Nucleus accumbens (tissue), 56 donors: ENCODE data around the gene TMEM59.
A peak's percentile ranks its signal among the peaks of the same experiment; 100 is the strongest.
"Not testable (repeated sequence)": the region's sequence is repeated elsewhere in the genome, so short reads cannot be mapped to it uniquely, and the experiment has no call there.

Experiments used
- DNase-seq, 56 donors: peaks; one replicate each; lab custom pipeline; 2025; lab: John Stamatoyannopoulos, UW

TMEM59 gene

GRCh38 chr1:54052934-54053744, at the start of gene TMEM59, which contains the start of gene TCEANC2:
TSS of gene TMEM59 (minus strand) at chr1:54053204. CDS start at chr1:54053188, 16 bp downstream.
TSS of gene TCEANC2 (plus strand) at chr1:54053608. CDS start at chr1:54054423, 815 bp downstream.
- DNase-seq: peak; percentile 83 to 99 (median 97)

DNA sequence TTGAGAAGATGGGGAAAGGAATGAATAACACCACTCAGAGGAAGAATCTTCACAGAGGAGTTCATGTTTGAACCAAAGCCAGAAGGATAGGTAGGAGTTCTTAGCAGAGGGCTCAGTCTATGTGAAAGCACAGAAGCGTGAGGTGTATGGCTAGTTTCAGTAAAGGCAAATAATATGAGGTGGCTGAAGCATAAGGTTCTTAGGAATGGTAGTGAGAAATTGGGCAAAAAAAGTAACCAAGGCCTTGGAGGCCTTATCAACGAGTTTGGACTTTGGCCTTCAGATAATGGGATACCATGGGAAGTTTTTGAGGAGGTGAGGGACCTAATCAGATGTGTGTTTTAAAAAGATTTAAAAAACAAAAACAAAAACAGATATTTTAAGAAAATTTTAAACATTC, 47.5 kb upstream of the TMEM59 start:
- no peak for DNase-seq

DNA sequence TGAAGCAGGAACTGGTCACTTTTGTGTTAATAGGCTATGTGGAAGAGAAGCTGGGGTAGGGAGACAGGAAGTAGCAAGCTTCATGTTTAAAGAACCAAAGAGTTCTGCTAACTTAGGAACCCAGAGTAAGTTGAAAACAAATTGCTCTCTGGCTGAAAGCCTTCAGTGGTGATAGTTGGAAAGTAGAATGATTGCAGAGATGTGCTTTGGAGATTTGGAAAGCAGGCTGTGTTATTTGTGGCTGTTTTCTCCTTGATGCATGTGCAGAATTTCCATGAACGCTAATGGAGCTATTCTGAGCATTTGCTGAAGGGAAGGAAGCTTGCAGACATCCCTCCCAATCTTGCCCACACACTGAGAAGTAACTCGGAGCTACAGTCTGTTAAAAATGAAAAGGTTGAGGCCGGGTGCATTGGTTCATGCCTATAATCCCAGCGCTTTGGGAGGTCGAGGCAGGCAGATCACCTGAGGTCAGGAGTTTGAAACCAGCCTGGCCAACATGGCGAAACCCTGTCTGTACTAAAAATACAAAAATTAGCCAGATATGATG, 46.1 kb upstream of the TMEM59 start:
- peak in 3 of 56 donors; percentile 6 to 17 (median 11) for DNase-seq

DNA sequence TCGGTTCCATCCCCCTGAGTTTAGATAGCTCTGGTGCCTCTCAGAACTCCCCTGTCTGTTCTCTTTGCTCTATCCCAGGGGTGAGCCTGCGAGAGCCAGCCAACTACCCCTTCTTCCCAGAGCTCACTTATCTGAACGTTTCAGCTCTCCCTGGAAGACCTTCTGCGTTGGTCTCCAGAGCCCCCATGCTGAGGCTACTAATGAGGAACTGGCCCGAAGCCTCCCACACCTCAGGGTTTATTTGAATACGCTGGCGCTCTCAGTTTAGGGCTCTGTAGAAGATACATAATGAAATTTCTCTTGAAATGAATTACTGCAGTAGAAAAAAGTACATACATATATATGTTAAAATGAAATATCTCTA, 43.9 kb upstream of the TMEM59 start:
- DNase-seq: no peak

GRCh38 chr1:54096227-54096876, 43.3 kb upstream of the TMEM59 start:
- DNase-seq: no peak

- DNase-seq: no peak
These were observed 42.7 kb upstream of the TMEM59 start for GRCh38 chr1:54095546-54096226.

DNA sequence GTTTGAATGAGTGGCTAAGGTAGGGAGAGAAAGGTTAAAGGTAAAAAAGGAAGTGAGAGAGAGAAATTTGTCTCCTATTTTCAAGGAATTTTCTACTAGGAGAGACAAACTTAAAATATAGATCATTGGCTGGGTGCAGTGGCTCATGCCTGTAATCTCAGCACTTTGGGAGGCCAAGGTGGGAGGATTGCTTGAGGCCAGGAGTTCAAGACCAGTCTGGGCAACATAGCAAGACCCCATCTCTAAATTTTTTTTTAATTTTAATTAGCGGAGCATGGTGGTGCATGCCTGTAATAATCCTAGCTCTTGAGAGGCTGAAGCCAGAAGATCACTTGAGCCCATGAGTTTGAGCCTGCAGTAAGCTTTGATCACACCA, 41.7 kb upstream of the TMEM59 start:
- DNase-seq: not testable (repeated sequence)

GRCh38 chr1:54094001-54094729, 41.2 kb upstream of the TMEM59 start:
- no peak for DNase-seq

GRCh38 chr1:54091666-54092065, 38.7 kb upstream of the TMEM59 start:
- DNase-seq: no peak

- no peak for DNase-seq
These were observed 35.4 kb upstream of the TMEM59 start for GRCh38 chr1:54088385-54088784.

DNA sequence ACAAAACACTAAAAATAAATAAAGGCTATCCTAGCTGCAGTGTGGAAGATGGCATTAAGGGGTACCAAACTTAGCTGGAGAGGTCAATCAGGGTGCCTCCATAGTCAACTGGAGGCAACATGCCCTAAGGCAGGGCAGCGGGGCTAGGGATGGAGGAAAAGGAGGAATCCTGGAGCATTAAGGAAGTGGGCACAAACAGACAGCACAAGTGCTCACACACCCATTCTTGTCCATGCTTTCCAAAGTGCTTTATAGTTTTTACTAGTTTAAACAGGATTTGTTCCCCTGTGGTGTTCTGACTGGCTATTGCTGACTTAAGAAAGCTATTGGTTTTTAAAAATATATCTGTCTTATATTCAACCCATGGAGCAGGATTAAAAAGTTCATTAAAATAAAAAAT, 33.8 kb upstream of the TMEM59 start:
- DNase-seq: no peak

- DNase-seq: no peak
These were observed 31.8 kb upstream of the TMEM59 start for GRCh38 chr1:54084794-54085193.

DNA sequence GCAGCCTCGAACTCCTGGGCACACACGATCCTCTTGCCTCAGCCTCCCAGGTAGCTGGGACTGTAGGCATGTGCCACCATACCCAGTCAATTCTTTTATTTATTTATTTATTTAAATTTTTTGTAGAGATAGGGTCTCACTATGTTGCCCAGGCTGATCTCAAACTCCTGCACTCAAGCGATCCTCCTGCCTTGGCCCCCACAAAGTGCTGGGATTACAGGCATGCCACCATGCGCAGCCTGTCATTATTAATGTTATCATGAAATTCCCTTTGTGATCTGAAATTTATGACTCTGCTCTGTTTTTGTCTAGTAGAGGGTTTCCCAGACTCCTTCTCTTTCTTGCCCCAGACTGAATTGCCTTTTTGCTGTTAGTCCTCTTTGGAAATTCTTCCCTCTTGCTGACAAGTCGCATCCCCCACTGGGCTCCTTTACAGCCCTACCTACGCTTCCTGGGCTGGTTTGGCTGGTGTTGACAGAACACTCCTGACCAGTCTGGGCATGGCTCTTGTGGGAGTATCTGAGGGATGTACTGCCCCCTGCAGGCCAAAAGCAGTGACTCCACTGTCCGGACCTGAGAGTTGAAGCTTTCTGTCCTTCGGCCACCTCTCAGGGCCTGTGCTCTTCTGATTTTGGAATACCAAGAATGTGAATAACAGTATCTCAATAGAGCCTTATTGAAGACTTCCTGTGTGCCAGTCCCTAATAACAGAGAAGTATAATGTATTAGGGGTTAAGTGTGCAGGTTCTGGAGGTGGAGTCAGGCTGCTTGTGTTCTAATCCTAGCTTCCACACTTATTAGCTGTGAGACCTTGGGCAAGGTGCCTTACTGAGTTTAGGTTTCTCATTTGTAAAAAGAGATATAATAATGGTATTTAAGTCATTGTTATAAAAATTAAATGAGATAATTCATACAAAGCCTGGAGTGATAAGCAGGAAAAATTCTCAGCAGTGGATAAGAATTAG, 28.6 kb upstream of the TMEM59 start:
- peak in 23 of 56 donors; percentile 1 to 46 (median 13) for DNase-seq

DNA sequence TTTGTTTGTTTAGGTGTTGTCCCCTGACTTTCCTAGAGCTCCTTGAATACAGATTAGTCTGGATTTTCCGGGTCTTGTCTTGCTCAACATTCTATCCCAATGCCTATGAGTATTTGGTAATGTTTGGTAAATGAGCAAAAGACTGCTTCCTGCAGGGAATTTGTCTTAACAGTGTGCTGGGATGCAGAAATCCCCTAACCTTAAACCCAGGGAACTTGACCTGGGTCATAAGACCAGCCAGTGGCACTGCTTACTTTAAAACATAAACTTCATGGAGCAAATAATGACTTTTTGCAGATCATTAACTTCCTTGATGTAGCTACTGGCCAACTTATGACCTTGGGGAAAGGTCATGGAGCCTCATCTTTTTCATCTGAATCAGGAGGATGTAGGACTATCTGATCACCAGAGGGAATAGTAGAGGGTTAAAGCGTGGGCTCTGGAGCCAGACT, 27.6 kb upstream of the TMEM59 start:
- DNase-seq: no peak

- DNase-seq: no peak
These were observed 24.4 kb upstream of the TMEM59 start for GRCh38 chr1:54077359-54077758.

- no peak for DNase-seq
These were observed 17.3 kb upstream of the TMEM59 start for GRCh38 chr1:54070171-54070837.

DNA sequence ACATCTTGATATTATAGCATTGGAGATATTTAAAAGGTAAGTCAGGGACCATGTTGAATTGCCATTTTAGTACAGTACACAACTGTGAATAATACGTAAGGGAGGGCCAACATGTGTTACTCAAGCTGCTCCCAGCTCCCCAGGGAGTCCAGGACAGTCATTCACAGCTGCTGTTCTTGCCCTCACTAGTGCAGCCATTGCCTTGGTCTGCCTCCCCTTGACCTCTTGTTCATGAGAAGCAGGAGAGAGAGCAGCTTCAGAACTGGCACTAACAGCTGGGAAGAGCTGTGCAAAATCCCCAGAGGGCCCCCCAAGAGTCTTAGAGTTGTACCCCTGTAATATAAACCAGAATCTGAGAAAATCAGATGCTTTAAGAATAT, 16.8 kb upstream of the TMEM59 start:
- DNase-seq: peak in 1 of 56 donors; percentile 4

DNA sequence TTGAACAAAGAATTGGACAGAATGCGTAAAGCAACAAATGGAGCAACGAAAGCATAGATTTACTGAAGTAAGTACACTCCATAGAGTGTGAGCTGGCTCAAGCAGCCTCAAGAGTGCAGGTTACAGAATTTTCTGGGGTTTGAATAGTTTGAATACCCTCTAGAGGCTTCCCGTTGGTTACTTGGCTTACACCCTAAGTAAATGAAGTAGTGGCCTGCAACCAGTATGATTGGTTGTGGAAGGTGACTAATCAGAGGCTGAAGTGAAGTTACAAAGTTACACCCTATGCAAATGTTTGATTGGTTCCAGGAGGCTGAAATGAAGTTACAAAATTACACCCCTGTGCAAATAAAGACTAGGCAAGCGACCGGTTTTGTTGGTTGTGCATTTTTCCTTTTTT, 11.3 kb upstream of the TMEM59 start:
- DNase-seq: no peak

- no peak for DNase-seq
These were observed 1.4 kb upstream of the TMEM59 start for GRCh38 chr1:54054438-54054749.
